ENCODE data around the gene PIGR.
"Not testable (repeated sequence)": the region's sequence is repeated elsewhere in the genome, so short reads cannot be mapped to it uniquely, and the experiment has no call there.

PIGR gene

DNA sequence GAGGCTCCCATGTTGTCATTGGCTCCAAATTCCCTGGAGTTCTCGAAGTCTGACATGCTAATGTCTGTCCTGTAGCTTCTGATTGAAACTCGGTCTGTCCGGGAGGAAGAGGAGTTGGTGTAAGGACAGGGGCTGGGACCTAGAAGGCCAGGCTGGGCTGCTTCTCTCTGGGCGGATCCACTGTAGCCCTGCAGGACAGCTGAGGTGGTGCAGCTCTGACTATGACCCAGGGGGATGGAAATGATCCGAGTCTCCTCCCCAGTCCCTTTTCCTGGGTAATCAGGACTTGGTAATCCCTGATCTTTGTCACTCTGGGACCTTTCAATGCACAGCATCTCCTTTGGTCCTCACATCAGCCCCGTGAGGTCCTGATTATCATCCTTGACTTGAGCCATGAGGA lies 14.6 kb downstream of the PIGR start:
- DNase-seq: no peak

DNA sequence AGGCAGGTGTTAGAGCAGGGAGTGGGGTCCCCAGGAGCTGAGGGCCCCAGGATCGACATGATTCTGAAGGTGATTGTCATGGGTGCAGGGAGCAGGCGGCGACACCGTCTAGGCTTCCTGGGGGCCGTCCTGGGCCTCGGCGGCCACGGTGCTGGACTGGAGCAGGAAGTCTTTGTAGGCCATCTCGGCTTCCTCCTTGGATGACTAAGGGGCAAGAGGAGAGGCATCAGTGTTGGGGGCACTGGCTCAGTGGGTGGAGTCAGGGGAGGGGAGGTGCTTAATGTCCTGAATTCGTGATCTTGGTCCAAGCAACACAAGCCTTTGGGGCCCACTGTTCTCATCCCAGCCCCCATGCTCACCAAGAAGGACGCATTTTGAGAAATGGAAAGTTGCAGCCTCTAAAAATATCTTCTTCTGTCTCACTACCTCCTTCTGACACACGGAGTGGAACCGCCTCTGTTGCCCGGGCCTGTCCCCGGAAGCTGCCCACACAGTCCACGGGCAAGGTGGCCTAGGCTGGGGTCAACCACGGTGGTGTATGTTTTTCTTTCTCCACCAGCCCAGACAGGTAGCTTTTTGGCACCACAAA lies 16.0 kb downstream of the PIGR start:
- DNase-seq: no peak

DNA sequence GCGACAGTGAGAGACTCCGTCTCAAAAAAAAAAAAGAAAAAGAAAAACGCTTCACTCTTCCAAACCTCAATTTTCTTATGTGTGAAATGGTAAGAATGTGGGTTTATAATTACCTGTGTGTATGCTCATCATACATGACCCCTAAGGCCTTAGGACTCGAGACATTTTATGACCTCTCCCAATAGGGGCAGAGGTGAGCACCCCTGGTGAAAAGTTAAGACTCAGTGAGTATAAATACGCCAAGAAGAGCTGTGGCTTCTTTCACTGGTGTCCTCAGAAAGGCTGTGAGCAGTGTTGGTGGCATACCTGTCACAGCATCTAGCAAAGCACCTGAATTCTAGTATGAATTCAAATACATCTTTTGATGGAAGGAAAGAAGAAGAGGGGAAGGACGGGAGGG lies 16.7 kb downstream of the PIGR start:
- DNase-seq: no peak

DNA sequence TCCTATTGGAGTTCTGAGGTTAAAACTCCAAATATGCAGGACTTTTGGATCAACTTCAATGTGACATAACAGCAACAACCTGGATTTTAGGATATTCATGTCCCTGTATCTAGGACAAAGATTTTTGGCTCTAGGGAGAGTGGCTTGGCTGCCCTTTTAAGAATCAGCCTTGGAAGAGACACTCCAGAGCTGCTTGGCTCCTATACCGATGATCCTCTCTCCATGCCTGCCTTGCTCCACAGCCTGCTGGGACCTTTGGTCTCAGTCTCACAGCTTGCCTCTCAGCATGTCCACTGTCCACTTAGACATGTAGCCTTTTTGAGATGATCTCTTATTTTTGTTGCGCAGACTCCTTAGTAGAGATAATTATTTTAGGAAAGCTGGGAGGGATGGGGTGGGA lies 20.0 kb downstream of the PIGR start:
- DNase-seq: no peak

DNA sequence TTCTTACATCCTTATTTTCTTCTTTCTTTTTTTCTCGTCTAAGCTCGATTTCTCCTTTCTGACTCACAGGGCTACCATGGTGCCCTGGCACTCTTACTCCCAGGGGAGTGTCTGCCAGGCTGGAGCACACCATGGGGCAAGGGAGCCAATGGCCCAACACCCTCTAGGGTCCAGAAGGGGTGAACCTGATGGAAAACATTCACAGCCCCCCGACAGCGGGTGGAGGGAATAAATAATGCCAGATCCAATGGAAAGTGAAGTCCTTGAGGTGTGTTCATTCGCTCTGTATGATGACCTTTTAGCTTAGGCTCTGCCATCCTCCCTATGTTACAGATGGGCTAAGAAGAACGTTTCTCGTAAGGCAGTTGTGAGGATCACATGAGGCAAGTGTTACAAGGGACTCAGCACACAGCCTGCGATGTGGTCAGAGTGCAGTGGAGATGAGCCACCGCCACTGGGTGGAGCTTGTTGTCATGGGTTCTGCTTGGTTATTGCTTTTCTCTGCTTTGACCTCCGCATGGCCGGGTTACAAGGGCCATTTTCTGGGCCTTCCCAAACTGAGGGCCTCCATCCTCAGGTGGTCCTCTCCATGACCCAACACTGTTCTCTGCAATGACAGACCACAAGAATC lies 21.0 kb downstream of the PIGR start:
- DNase-seq: no peak

DNA sequence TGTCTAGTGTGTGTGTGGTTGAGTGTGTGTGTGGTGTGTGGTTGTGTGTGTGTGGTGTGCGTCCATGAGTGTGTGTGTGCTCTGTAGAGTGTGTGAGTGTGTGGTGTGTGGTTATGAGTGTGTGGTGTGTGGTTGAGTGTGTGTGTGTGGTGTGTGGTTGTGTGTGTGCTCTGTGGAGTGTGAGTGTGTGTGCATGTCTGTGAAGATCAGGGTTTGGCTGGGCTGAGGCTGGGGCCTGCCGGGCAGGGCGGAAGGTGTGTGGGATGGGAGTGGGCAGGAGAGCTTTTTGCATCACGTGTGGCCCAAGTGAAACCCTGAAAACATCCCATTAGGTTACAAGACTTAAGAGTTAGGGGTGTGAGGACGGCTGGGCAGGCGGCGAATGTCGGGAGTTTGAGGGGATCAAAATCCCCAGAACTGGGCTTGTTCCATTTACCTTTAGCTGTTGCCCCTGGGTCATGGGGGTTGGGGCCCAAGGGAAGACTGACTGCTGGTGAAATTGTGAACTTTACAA lies 21.6 kb downstream of the PIGR start:
- DNase-seq: no peak

DNA sequence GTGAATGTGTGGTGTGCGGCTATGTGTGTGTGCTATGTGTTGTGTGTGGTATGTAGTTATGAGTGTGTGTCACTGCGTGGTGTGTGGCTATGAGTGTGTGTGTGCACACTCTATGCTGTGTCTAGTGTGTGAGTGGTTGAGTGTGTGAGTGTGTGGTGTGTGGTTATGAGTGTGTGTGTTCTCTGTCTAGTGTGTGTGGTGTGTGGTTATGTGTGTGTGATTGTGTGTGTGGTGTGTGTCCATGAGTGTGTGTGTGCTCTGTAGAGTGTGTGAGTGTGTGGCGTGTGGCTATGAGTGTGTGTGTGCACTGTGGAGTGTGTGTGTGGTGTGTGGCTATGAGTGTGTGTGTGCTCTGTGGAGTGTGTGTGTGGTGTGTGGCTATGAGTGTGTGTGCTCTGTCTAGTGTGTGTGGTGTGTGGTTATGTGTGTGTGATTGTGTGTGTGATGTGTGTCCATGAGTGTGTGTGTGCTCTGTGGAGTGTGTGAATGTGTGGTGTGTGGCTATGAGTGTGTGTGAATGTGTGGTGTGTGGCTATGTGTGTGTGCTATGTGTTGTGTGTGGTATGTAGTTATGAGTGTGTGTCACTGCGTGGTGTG lies 22.2 kb downstream of the PIGR start:
- not testable (repeated sequence) for DNase-seq

DNA sequence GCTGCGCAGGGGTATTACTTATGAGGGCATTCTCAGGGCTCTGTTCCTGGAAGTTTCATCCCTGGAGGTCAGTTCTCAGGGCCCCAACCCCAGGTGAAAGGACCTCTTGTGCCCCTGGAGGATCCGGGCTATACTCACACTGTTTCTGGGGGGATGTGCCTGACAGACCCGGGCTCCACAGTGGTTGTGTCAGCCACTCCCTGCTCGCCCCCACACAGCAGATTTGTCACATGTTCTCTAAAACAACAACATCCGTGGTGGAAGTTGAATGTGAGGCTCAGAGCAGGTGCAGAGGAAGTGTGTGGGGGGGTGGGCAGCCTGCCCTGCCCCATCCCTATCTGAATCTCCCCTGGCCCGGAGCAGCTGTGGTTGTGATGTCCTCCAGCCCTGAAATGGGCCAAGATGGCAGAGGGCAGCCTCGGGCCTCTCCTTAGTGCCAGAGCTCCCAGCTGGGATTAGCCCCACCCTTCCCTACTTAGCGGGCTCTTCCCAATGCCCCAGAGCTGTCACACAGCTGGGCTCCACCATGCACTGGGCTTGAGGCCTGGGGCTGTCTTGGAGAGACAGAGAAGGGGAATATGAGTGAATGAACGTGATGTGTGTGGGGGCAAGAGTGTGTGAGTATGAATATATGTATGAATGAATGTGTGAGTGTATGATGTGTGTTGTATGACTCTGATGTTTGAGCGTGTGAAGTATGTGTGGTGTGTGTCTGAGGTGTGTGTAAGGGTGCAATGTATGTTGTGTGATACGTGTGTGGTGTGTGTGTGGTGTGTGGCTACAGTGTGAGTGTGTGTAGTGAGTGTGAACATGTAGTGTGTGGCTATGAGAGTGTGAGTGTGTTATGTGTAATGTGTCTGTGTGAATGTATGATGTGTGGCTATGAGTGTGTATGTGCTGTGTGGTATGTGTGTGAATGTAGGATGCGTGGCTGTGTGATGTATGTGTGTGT lies 23.0 kb downstream of the PIGR start:
- no peak for DNase-seq

DNA sequence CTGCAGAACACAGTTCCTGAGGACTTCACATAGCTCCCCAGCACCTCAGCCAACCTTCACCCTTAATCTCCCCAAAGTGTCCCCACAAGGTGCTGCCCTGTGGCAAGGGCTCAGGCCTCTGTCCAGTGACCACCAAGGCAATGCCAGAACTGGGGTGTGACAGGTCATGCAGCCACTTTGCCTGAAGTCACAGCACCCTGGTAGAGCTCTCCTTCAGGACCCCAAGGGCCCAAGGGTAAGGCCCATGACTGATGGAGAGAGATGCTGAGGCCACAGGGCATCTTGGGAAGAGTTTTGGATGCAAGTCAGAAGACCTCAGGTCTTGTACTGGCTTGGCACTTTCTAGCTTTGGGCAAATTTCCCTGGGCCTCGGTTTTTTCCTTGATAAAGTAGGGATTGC lies 23.7 kb downstream of the PIGR start:
- DNase-seq: no peak

DNA sequence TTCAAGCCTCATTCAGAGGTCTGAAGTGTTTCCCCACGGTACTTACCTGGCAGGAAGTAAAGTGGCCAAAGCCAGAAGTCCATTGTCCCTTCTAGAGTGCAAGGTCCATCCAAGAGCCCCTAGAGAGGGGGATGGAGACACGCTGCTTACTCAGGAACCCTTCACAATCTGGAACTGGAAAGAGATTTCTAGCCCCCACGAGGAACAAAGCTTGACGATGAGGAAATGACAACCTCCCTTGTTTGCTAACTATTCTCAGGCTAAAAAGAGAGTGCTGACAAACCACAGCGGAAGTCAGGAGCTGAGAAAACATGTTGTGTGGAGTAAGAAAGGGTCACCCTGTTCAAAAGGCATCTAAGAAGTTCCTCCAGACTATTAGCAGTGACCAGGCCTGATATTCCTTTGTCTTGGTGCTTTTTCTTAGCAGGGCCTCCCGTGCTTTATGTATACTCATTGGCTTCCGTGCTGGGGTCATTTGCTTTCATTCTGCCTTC lies 24.4 kb downstream of the PIGR start, which contains the start of gene FCMR:
TSS of gene FCMR (minus strand) at position 170 of the 494 bp plus-strand sequence. CDS start at position 83, 87 bp downstream.
- no peak for DNase-seq

DNA sequence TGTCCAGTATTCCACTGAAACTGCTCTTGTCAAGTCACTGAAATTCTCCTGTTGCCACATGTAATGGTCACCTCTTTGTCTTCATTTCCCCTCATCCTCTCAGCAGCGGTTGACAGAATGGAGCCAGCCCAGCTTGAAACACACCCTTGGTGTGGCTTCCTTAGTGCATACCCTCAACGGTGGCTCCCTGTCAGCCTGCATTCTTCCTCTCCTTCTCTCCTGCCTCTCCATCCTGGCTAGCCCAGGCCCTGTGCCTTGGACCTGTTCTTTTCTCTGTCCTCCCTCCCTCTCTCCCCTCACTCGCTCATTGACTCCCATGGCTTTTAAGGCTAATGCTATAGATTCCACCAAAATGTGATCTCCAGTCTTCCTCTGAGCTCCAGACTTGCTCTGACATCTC lies 28.2 kb downstream of the PIGR start:
- no peak for DNase-seq

DNA sequence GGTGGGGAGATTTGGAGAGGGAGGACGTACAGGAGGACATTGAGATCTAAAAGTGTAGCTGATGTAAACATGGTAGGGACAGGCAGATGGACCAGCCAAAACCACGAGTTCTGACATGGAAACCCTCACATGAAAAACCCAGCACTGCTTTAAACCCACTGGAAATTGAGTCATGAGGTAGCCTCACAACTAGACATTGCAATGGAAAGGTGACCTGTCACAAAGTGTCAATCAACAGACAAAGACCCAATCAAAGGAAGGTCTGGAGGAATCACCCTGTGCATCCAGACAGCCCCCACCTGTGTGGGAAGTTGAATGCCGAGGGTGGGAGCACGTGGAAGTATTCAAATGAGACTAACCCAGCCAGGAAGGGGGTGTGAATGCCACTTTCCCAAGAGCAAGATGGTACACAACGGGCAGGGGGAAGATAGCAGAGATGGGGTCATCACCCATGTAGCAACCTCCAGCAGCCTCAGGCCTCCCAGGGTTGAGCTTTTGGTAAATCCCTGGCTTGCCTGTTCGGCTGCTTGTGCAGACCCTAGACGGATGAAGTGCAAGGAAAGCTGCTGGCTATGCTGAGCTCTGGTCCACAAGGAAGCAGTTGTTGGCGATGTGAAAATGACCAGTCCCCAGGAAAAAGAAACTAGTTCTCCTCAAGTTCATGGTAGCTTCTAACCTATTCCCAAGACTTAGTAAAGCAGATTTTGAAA lies 30.1 kb downstream of the PIGR start:
- no peak for DNase-seq

DNA sequence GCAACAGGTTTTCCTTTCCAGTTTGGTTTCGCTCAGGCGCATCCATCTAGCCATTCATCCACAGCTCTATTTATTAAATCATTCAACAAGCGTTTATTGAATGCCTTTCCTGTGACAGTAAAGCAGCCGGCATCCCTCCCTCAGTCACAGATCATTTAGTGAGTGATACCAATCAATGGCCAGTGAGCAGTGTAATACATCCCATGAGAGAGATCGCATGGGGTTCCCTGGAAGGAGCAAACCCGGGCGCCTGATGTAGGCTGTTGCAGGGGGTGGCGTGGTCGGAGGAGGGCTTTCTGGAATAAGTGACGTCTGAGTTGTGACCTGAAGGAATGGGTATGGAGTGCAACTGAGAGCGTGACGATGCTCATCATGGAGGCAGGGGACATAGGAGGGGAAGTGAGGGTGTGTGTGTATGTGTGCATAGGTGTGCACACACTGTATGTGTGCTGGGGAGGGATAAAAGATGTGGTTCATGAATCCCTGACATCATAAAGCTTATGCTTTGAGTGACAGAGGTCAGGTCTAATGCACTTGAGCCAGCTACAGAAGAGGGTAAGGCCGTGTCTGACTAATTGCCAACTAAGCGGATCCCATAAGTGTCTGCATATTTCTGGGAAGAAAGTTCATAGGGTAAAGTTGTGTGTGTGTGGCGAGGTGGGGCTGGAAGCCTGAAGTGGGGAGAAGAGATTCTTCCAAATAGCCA lies 31.1 kb downstream of the PIGR start:
- DNase-seq: no peak

DNA sequence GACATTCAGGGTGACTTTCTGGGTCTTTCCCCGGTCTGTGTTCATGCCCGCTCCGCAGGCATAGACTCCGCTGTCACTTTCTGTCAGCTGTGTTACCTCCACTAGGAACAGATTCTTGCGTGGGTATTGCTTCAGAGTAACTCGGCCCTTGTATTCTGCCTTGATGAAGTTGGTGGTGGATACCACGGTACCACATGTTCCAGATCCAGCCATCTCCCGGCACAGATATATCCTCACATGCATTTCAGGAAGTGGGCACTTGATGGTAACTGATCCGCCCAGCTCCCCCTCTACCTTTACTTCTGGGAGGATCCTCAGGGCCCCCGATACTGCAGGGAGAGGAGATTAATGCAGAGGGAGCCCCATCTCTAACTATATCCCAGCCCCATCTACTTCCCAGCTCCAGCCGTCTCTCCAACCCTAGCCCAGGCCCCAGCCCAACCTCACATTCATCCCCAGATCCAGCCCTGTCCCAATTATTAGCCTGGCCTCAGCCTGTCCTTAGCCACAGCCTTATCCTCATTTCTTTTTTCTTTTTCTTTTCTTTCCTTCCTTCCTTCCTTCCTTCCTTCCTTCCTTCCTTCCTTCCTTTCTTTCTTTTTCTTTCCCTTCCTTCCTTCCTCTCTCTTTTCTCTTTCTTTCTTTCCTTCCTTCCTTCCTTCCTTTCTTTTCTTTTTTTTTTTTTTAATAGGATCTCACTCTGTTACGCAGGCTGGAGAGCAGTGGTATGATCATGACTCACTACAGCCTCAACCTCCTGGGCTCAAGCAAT lies 32.3 kb downstream of the PIGR start:
- no peak for DNase-seq

DNA sequence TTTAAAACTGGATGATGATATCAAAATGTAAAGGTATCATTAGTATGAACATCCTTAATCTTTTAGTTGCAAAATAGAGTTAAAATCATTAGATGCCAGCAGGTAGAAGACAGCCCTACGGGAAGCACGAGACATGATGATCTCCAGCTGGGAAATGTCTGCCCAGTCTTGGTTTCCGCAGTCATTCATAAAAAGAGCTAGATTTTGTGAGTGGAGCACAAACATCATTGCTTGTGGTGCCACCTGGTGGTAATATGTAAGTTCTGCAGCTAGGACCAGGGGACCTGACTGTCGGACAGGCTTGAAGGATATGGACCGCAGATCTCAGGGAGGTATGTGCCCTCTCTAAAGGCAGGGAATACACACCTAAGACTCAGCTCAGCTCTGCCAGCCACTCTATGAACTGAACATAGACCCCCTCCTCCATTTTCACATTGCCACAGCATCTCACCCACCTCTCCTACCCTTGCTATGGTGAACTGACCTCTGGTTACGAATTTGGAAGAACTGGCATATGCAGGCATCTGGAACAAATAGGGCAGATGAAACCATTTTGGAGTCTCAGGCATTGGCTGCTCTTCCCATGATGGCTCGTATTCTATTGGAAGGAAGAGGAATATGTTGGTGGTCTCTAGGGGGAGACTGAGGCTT lies 33.7 kb downstream of the PIGR start:
- DNase-seq: peak; percentile 77

DNA sequence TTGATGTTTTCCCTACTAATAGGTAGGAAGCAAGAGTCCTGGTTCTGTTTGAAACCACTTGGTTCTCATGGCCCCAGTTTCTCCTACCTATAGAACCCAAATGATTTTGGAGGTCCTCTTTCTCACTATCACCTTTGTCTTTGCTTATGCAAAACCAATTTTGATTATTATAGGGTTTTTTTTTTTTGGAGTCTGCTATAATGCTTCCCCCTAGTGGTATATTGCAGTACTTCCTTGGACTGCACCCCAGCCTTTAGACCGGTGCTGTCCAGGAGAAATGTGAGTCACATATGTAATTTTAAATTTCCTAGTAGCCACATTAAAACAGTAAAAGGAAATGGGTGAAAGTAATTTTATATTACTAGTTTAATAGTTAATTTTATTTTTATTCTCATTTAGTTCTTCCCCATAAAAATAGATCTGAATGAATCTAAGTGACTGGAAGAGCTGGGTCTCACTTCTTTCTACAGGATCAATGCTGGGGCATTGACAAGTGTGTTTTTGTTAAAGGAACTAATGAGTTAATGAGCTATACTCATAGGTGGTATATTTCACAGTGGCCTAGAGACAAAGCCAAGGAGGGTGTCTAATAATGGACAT lies 35.1 kb downstream of the PIGR start:
- no peak for DNase-seq

DNA sequence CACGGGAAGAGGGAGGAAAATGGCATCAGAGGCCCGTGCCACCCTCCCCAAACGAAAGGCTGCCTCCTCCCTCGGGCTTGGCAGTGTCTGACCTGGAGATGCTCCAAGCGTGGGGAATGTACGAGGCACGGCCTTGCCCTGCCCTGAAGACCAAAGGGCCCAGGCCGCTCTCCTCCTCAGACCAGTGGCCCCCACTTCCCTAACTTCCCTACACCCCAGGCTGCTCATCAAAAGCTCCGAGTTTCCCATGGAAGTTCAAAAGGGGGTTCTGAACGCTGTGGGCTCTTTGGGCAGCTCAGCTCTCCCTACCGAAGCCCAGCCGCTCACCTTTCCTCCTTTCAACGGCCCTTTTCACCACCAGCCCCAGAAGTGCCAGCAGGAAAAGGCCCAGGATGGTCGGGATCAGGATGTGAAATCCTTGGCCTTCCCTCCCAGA lies 36.4 kb downstream of the PIGR start:
- no peak for DNase-seq

DNA sequence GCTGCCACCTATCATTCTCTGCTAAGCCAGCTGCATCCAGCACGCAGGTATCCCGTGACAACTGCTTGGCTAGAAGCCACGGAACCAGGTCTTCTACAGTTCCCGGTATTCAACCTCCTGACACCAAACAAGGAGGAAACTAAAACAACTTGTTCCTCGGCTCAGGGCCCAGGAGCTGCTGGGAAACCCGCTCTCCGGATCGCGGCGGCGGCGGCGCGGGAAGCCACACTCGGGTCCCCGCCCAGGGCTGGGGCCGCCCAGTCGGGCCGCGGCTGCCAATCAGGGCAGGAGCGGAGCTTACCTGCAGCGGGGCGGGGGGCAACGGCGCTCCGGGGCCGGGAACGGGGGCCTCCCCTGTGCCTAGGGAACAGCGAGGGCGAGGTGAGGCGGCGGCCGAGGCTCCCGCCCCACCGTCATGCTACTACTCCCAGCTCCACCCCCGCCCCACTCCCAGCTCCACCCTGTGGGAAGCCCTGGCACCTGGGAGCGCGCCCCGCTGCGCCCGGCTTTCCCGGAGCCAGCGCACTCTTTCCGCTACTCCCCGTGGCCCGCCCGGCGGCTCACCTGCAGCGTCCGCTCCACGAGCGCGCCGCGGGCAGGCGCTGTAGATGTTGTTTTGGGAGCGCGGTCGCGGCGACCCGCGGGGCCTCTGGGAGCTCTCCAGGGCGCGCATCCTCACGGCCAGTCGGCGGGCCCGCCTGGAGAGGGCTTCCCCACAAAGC lies 36.9 kb downstream of the PIGR start:
- DNase-seq: peak; percentile 42

DNA sequence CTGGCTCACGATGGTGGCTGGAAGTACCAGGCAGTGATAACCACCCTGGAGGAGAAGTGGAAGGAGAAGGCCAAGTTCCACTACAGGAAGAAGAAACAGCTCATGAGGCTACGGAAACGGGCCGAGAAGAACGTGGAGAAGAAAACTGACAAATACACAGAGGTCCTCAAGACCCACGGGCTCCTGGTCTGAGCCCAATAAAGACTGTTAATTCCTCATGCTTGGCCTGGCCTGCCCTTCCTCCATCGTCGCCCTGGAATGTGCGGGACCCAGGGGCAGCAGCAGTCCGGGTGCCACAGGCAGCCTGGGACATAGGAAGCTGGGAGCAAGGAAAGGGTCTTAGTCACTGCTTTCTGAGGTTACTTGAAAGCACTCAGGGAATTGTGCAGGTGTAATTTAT lies 38.2 kb downstream of the PIGR start:
- DNase-seq: no peak
